Choroid plexus epithelial cell (primary cell): ENCODE results near the gene TCF7L2.

ENCODE experiments used
- DNase-seq: peaks from one replicate; pipeline ENCODE4 v3.0.0-alpha.2; 2010; ENCODE audit warnings: low read depth
- H3K4me3 ChIP-seq: 2 replicates; pipeline ENCODE4 v1.5.1; 2011; ENCODE audit warnings: low read depth, mild to moderate bottlenecking, control low read depth, low read length, moderate library complexity
- CTCF ChIP-seq: conservative IDR thresholded peaks from 2 replicates; pipeline ENCODE4 v1.5.1; 2011; ENCODE audit warnings: low read depth, mild to moderate bottlenecking, control low read depth, inconsistent platforms, low read length, moderate library complexity

Gene TCF7L2

GRCh38 chr10:113162960-113163359 lies 212.9 kb downstream of the TCF7L2 start:
- TF ChIP-seq CTCF: no peak
- no peak overlapping the region for H3K4me3 ChIP-seq
- DNase-seq: no peak

- no peak for DNase-seq
- TF ChIP-seq CTCF: no peak
- no peak overlapping the region for H3K4me3 ChIP-seq
These were observed 215.6 kb downstream of the TCF7L2 start for GRCh38 chr10:113165673-113166072.

GRCh38 chr10:113167702-113168101 lies 217.7 kb downstream of the TCF7L2 start:
- no peak overlapping the region for H3K4me3 ChIP-seq
- TF ChIP-seq CTCF: no peak

GRCh38 chr10:113168584-113168983 lies 218.5 kb downstream of the TCF7L2 start:
- TF ChIP-seq CTCF: no peak
- H3K4me3 ChIP-seq: no peak overlapping the region
- DNase-seq: peak; percentile 29

More at GRCh38 chr10:113167702-113168101, 217.7 kb downstream of the TCF7L2 start:
- DNase-seq: no peak

GRCh38 chr10:113169111-113169510 lies 219.1 kb downstream of the TCF7L2 start:
- no peak for TF ChIP-seq CTCF
- no peak for DNase-seq
- no peak overlapping the region for H3K4me3 ChIP-seq

GRCh38 chr10:113169853-113170460 lies 219.9 kb downstream of the TCF7L2 start:
- no peak overlapping the region for H3K4me3 ChIP-seq

More at GRCh38 chr10:113169853-113170460, 219.9 kb downstream of the TCF7L2 start:
- no peak for TF ChIP-seq CTCF
- no peak for DNase-seq
